GM21381 (cell line): ENCODE data around the gene WWOX.

Experiments used
- ATAC-seq: cut with Tn5 transposase; IDR thresholded peaks from one replicate; pipeline ENCODE4 v1.9.1; 2021; ENCODE audit warnings: mild to moderate bottlenecking, moderate library complexity; ENCODE audit not compliant: unreplicated experiment

The WWOX gene

GRCh38 chr16:78993346-78993745 lies 893.9 kb downstream of the WWOX start:
- no peak for ATAC-seq

GRCh38 chr16:78994135-78994745 lies 894.8 kb downstream of the WWOX start:
- no peak for ATAC-seq

- ATAC-seq, result no peak
These were observed 896.0 kb downstream of the WWOX start for GRCh38 chr16:78995441-78995840.

- ATAC-seq, result no peak
These were observed 897.3 kb downstream of the WWOX start for GRCh38 chr16:78996790-78997189.

- ATAC-seq, result no peak
These were observed 899.4 kb downstream of the WWOX start for GRCh38 chr16:78998879-78999278.

GRCh38 chr16:79001156-79001967 lies 901.9 kb downstream of the WWOX start:
- no peak for ATAC-seq

DNA sequence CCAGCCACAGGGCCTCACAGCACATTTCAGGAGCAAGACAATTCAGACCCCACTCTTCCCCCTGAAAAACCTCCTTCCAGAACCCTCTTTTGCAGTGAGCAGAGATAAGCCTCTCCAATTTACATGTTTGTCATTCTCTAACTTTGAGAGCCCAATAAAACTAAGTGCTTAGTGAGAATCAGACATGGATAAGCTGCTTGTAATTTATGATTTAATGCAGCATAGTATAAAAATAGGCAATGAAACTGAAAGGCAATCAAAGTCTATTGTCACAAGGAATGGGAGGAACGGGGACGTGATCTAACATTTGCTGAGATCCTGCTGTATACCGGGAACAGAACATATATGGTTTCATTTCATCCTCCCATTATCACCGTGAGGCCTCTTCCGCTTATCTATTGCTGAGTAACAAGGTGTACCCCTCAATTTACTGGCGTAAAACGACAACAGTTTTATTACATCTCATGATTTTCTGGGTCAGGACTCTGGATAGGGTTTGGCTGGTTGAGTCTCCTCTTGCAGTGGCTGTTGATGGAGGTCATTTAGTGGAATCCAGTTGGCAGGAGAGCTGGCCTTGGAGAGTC lies 903.7 kb downstream of the WWOX start:
- ATAC-seq, result no peak

DNA sequence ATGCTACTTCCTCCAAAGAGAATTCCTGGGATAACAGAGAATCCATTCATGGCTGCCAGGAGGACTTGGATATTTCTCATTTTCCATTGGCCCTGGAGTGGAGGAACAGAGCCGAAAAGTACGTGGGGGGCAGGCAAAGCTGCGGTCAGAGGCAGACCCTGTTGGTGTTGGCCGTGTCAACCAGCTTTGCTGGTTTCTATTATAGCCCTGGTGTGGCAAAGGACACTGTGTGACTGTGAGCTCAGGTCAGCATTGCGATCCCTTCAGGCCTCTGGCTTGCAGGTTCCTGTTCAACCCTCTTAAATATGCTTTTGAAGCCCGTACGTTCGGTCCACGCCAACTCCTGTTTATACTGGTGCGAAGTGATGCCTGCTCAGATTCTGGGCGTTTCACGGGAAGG lies 904.9 kb downstream of the WWOX start:
- no peak for ATAC-seq

GRCh38 chr16:79005096-79005495 lies 905.6 kb downstream of the WWOX start:
- ATAC-seq, result no peak

- no peak for ATAC-seq
These were observed 906.8 kb downstream of the WWOX start for GRCh38 chr16:79006206-79006605.

DNA sequence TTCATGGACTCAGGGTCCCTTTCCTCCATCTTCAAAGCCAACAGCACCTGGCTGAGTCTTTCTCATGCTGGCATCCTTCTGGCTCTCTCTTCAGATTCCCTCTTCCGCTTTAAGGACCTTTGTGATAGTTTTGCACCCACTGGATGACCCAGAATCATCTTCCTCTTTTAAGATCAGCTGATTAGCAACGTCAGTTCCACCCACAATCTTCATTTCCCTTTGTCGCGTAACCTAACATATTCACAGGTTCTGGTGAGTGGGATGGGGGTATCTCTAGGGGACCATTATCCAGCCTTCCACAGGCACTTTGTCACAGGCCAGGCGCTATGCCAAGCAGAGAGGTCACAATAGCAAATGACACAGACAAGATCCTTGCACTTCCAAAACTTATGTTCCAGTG lies 907.3 kb downstream of the WWOX start:
- no peak for ATAC-seq

- ATAC-seq, result peak; percentile 55
These were observed 908.2 kb downstream of the WWOX start for GRCh38 chr16:79007614-79008013.

DNA sequence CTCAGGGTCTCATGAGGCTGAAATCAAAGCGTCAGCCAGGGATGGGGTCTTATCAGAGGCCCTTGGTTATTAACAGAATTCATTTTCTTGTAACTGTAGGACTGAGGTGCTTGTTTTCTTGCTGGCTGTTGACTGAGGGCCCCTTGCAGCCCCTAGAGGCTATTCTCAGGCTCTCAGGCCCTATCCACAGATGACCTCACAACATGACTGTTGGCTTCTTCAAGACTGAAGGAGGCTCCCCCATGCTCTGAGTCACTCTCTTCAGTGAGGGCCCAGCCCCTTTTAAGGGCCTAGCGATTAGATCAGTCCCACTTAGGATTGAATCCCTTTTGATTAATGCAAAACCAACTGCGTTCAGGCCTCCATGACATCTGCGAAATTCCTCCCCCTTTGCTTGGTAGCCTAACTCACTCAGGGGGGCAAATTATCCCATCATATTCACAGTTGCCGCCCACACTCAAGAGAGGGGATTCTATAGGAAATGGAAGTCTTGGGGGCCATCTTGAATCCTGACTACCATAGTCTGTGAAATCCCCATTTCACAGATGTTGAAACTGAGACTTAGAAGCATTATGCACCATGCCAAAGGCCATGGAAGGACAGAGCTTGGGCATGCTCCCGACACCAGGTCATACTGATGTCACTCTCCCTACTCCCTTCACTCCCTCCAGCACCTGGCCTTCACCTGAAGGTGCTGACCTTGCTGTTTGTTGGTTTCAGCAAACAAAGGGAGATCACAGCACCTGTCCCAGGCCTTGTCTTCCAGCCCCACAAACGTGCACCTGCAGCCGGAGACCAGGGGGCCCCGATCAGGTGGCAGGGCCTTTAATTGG lies 908.8 kb downstream of the WWOX start:
- no peak for ATAC-seq

DNA sequence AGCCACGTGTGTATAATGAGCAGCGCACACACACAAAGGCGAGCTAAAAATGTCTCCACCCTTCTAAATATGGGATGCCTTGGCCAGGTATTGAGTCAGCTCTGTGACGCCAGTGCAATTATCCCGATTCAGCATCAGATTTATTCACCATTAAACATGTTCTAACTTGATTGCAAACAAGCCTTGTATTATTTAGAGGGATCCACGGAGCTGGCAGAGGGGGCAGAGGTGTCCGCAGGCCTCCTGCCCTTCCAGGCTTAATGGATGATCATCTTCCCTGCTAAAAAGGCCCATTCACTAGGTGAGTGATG lies 909.4 kb downstream of the WWOX start:
- ATAC-seq, result no peak

GRCh38 chr16:79009896-79010295 lies 910.4 kb downstream of the WWOX start:
- ATAC-seq, result no peak

DNA sequence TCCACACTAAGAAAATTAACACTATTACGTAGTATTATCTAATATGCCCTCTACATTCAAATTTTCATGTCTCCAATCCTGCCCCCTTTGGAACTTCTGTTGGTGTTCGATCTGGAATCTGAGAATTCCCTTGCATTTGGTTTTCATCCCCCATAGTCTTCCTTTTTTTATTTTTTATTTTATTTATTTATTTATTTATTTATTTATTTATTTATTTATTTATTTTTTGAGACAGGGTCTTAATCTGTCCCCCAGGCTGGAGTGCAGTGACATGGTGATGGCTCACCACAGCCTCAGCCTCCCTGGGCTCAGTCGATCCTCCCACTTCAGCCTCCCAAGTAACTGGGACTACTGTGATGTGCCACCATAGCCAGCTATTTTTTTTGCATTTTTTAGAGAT lies 911.8 kb downstream of the WWOX start:
- ATAC-seq, result no peak

DNA sequence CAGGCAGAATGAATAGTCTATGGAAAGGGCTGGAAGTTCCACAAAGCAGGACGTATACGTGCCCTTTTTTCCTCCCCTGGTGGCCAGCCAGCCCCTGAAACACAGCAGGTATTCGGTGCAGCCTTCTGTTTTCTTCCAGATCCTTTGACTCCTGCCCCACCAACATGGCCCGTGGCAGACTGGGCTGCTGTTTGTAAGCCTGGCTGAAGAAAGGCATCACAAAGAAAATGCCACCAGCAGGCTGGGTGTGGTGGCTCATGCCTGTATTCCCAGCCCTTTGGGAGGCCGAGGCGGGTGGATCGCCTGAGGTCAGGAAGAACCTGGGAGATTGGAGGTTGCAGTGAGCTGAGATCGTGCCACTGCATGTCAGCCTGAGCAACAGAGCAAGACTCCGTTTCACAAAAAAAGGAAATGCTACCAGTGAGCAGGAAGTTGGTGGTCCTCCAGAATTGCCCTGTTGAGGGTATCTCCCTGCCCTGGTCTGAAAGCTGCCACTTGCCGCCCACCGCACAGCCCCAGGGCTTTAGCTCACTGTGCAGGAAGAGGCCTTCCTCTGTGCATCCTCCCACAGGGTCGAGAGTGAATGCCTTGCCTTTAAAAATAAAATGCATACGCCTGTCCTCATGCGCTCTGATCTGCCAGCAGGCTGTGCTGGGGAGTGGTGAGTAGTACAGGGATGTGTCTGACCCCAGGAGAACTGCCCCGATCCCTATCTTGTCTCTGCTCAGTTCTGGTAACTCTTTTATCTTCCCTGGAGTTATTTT lies 913.4 kb downstream of the WWOX start:
- ATAC-seq, result no peak

DNA sequence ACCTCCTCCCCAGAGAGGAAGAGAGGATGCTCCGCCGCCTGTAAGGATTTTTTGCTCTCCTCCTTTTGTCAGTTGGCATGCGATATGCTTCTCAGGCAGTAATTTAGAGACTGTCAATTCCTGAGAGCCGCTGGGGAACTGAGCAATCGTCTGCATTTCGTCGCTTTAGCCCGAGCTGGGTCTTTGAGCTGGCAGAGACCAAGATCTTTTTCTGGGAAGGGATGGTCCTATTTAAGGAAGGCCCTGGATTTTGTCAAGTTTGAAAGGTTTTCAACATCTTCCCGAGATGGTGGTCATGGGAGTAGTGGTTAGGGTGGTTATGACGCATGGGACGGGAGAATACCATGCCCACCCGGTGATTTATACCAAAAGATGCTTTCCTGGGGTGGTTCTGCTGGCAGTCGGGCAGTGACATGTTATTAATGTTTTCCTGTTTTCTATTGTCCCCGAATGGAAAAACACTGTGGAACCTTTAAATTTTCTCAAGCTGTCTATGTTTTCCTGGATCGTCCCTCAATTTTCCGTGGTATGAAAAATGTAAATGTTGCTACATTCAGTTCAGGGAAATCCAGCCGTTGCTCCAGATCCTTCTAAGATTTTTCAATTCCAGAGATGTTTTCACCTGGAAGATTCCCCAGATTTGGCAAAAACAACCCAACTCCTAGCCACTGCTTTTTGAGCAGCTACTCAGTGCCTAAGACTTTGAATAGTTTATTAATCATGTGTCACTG lies 914.6 kb downstream of the WWOX start:
- no peak for ATAC-seq

DNA sequence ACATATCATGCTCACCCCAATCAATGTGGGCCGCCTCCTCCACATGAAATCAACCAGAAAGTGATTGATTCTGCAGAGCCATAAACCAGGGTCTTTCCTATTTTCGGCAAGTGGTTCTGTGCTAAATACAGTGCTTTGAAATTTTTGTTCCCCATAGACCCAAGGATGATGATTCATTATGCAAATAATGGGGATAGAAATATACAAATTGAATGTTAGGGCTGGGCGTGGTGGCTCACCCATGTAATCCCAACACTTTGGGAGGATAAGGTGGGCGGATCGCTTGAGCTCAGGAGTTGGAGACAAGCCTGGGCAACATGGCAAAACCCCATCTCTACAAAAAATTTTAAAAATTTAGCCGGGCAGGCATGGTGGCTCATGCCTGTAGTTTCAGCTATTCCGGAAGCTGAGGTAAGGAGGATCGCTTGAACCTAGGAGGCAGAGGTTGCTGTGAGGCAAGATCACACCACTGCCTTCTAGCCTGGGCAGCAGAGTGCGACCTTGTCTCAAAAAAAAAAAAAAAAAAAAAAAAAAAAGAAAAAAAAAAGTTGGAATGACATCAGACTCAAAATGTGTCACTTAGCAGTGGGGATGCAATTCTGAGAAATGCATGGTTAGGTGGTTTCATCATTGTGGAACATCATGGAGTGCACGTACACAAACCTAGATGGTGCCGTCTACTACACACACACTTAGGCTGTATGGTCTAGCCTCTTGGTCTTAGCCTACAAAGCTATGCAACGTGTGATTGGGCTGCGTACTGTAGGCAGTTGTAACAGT lies 919.4 kb downstream of the WWOX start:
- ATAC-seq, result no peak
